ENCODE data around the gene DALRD3. TPM values are rescaled to one million over a fixed set of nuclear protein-coding genes. Genes with fewer than 3 reads are reported as not detected.

DALRD3 gene, protein sequence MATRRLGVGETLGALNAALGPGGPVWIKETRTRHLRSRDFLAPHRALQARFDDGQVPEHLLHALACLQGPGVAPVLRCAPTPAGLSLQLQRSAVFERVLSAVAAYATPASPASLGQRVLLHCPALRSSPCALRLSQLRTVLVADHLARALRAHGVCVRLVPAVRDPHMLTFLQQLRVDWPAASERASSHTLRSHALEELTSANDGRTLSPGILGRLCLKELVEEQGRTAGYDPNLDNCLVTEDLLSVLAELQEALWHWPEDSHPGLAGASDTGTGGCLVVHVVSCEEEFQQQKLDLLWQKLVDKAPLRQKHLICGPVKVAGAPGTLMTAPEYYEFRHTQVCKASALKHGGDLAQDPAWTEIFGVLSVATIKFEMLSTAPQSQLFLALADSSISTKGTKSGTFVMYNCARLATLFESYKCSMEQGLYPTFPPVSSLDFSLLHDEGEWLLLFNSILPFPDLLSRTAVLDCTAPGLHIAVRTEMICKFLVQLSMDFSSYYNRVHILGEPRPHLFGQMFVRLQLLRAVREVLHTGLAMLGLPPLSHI
- total RNA-seq, result 38.5 and 40.8 TPM in 2 replicates

DNA sequence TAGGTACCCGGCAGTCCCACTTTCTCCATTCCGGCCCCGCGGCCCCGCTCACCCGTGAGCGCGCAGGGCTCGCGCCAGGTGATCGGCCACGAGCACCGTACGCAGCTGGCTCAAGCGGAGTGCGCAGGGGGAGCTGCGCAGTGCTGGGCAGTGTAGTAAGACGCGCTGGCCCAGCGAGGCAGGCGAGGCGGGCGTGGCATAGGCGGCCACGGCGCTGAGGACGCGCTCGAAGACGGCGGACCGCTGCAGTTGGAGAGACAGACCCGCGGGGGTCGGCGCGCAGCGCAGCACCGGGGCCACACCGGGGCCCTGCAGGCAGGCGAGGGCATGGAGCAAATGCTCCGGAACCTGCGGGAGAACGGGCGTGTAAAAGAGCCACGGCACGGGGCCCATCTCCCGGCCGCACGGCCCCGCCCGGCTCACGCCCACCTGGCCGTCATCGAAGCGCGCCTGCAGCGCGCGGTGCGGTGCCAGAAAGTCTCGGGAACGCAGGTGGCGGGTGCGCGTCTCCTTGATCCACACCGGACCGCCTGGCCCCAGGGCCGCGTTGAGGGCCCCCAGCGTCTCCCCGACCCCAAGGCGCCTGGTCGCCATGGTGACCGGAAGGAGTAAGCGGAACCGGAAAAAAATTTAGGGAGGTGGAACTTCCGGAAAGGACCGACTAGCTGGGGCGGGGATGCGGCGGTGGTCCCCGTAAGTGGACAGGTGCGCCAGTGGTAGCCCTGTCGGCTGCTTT is at the start of gene DALRD3:
Gene DALRD3, minus strand, starts transcription at position 610 of the 736 bp plus-strand sequence. Its CDS starts 16 bp downstream, at position 594.

DNA sequence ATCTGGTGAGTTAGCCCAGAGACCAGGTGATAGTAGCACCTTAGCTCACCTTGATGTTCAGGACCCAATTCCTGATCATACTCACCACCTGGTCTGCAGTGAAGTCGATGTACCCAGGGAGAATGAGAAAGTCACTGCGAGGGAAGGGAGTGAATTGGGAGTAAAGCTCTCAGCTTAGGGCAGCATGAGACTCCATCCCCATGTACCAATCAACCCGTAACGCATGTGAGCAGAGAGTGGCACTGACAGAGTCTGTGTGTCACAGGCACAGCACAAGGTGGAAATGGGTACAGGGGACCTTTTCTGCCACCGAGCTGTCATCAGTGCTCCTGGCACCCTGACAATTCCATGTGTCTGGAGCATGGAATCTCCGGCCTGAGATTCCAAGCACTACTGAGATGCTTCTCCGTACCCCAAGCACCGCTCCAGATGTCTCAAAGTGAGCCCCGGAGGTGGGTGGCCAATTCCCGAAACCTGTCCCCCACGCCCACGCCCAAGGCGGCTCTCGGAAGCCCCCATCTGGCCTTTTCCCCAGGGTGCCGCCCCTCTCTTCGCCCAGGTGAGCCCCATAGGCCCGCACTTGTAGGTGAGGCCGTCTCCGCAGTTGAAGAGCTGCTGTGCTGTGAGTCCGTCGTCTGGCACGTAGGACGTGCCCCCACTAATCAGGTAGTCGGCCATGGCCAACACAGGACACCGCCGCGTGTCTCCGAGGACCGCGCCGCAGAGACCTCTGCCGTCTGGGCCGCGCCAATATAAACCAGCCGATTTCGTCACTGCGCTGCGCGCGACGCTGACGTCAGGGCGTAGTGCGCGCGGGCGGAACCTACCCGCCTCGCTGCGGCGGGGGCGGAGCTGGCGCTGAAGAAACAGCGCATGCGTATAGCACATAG is 10.5 kb upstream of the DALRD3 start, which contains the start of gene IMPDH2:
Gene IMPDH2, minus strand, starts transcription at position 726 of the 890 bp plus-strand sequence. Its CDS starts 48 bp downstream, at position 678.

DNA sequence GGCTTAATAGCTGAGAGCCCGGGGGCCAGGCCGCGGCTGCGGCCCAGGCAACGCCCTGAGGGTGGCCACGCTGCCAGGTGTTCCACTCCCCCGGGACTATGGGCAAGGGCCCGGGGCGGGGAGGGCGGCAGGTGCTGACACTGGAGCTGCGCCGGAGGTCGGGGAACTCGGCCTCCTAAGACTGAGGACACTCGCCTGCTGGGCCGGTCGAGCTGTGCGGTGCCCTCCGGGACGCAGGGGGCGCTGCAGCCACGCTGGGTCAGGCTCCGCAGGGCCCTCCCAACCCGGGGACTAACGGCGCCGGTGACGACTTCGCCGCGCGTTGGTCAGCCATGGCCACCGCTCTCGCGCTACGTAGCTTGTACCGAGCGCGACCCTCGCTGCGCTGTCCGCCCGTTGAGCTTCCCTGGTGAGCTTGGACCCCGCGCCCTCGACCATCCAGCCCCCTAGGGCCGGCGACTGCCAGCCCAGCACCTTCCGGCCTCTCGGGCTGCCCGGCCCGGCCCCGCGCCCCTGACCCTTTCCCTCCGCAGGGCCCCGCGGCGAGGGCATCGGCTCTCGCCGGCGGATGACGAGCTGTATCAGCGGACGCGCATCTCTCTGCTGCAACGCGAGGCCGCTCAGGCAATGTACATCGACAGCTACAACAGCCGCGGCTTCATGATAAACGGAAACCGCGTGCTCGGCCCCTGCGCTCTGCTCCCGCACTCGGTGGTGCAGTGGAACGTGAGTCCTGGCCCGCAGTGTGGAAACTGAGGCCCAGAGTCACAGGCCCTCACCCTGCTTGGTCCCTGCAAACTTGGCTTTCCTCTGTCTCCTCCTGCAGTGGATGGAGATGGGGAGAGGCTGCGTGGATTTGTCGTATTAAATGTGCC is 3.7 kb upstream of the DALRD3 start, which contains the start of gene NDUFAF3:
Gene NDUFAF3, plus strand, starts transcription at position 309 of the 875 bp plus-strand sequence. Its CDS starts 24 bp downstream, at position 333.

DNA sequence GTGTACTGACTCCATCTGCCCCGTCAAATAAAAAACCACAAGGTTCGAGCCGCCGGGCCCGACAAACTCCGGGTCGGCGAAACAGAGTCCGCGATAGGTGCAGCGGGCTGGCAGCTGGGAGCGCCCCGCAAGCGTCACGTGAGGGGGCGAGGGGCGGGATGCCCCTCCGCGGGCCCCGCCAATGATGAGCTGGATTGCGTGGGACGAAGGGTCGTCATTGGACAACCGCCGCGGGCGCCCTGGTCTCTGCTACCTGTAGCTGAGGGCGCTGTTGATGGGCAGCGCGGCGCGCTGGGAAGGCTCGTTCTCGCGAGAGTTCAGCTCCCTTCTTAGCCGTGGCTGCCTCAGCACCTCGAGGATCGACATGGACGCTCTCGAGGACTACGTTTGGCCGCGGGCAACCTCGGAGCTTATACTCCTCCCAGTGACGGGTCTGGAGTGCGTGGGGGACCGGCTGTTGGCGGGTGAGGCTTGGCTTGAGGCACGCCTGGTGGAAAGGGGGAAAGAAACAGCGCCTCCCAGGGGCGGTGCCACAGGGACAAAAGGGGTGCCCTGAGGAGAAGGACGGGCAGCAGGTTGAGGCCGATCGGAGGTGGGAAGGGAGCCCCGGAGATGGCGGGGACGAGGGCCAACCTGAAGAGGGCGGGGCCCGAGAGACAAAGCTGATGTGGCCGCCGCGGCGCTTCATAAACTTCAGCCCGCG is 11.2 kb downstream of the DALRD3 start, which contains the start of gene WDR6:
Gene WDR6, plus strand, starts transcription at position 324 of the 703 bp plus-strand sequence. Its CDS starts 41 bp downstream, at position 365.

DNA sequence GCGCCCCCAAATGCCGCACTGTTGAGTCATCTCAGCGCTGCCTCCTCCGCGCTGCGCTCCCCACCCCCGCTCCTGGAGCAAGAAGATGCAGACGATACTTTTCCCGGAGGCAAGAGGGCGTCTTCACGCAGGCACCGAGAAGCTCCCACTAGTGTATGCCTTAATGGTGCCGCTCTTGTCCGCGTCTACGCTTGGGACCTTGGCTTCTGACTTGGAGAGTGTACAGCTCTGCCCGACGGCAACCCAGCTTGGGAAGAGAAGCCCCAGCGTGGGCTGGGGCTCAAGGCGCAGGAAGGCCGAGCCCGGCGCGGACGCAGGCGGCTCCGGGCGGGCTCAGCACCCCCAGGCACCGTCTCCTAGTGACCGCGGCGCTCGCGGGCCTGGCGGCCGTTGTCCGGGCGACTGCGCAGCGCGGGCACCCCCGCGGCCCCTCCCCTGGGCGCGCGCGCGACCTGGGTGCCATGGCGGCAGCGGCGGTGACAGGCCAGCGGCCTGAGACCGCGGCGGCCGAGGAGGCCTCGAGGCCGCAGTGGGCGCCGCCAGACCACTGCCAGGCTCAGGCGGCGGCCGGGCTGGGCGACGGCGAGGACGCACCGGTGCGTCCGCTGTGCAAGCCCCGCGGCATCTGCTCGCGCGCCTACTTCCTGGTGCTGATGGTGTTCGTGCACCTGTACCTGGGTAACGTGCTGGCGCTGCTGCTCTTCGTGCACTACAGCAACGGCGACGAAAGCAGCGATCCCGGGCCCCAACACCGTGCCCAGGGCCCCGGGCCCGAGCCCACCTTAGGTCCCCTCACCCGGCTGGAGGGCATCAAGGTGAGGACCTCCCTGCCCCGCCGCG is 28.4 kb downstream of the DALRD3 start, which contains the start of gene P4HTM:
Gene P4HTM, plus strand, starts transcription at position 446 of the 840 bp plus-strand sequence. Its CDS starts 16 bp downstream, at position 462.

Other genes starting within 250 kb of the DALRD3 start
- gene PRKAR2A, start 170.7 kb downstream of the DALRD3 start, total RNA-seq, result 21.2 and 30.6 TPM in 2 replicates
- 15.5 and 16.7 TPM in 2 replicates for gene SLC25A20, start 119.7 kb downstream of the DALRD3 start, total RNA-seq
- 33.6 and 41.9 TPM in 2 replicates for gene ARIH2, start 99.7 kb downstream of the DALRD3 start, total RNA-seq
- gene P4HTM, start 28.3 kb downstream of the DALRD3 start, total RNA-seq, result 23.0 and 27.6 TPM in 2 replicates
- 70.8 and 72.8 TPM in 2 replicates for gene WDR6, start 11.2 kb downstream of the DALRD3 start, total RNA-seq
- gene NDUFAF3, start 3.5 kb upstream of the DALRD3 start, total RNA-seq, result 48.8 and 52.8 TPM in 2 replicates
- gene IMPDH2, start 10.8 kb upstream of the DALRD3 start, total RNA-seq, result 267 and 271 TPM in 2 replicates
- gene QRICH1, start 75.5 kb upstream of the DALRD3 start, total RNA-seq, result 41.1 and 45.7 TPM in 2 replicates
- gene QARS1, start 86.2 kb upstream of the DALRD3 start, total RNA-seq, result 191 and 207 TPM in 2 replicates
- gene USP19, start 102.2 kb upstream of the DALRD3 start, total RNA-seq, result 36.4 and 37.6 TPM in 2 replicates
- gene LAMB2, start 114.5 kb upstream of the DALRD3 start, total RNA-seq, result 692 and 725 TPM in 2 replicates
- 24.3 and 27.9 TPM in 2 replicates for gene CCDC71, start 147.8 kb upstream of the DALRD3 start, total RNA-seq
- gene KLHDC8B, start 153.0 kb upstream of the DALRD3 start, total RNA-seq, result 19.4 and 19.7 TPM in 2 replicates

Measured in cardiac ventricle fibroblast (primary cell).